CD14-positive monocyte (primary cell): ENCODE measurements around the gene AGAP1. TPM values are rescaled to one million over a fixed set of nuclear protein-coding genes. Genes with fewer than 3 reads are reported as not detected.

Experiments
- DNase-seq, 3 donors: peaks; one replicate each; pipeline ENCODE4 v3.0.0-alpha.2; 2011 to 2022
- H2AFZ ChIP-seq: 2 replicates; pipeline ENCODE4 v1.6.0; 2012; ENCODE audit warnings: mild to moderate bottlenecking, low read depth, low read length, inconsistent platforms; ENCODE audit not compliant: insufficient read depth, poor library complexity, severe bottlenecking
- H3K27ac ChIP-seq, 2 donors: 1 replicate in 1 of 2; 2 replicates in 1 of 2; pipeline ENCODE4 v1.5.1; 2012 to 2013; ENCODE audit warnings: low read length in 2 of 2, control low read depth in 1 of 2, inconsistent platforms in 1 of 2, low read depth in 1 of 2, mild to moderate bottlenecking in 1 of 2
- H3K27me3 ChIP-seq, 2 donors: one replicate each; pipeline versions ENCODE4 v1.6.0 to v1.6.1; 2011 to 2013; ENCODE audit warnings: low read length in 2 of 2; ENCODE audit not compliant: control insufficient read depth in 2 of 2, insufficient read depth in 2 of 2
- H3K36me3 ChIP-seq, 2 donors: replicated peaks in 1 of 2; 1 replicate in 1 of 2; 2 replicates in 1 of 2; pipeline versions ENCODE4 v1.5.1 to v1.6.1; 2012 to 2013; ENCODE audit warnings: low read length in 2 of 2, control low read depth in 1 of 2, inconsistent platforms in 1 of 2, mild to moderate bottlenecking in 1 of 2; ENCODE audit not compliant: insufficient read depth in 2 of 2, control insufficient read depth in 1 of 2
- H3K4me1 ChIP-seq, 2 donors: 1 replicate in 1 of 2; 2 replicates in 1 of 2; pipeline versions ENCODE4 v1.5.1 to v1.6.1; 2012 to 2013; ENCODE audit warnings: low read length in 2 of 2, control low read depth in 1 of 2, inconsistent platforms in 1 of 2, mild to moderate bottlenecking in 1 of 2, moderate library complexity in 1 of 2; ENCODE audit not compliant: insufficient read depth in 2 of 2, control insufficient read depth in 1 of 2
- H3K4me2 ChIP-seq: replicated peaks from 2 replicates; pipeline ENCODE3; 2012; ENCODE audit warnings: low read length, moderate library complexity, mild to moderate bottlenecking; ENCODE audit not compliant: poor library complexity, severe bottlenecking; ENCODE audit errors: extremely low read depth
- H3K4me3 ChIP-seq, 3 experiments: fragments of 200-600 bp in 1 of 3; sonication (generic) in 1 of 3; replicated peaks in 1 of 3; 1 replicate in 2 of 3; 2 replicates in 1 of 3; pipeline ENCODE4 v1.5.1; 2011 to 2013; ENCODE audit warnings: low read length in 3 of 3, mild to moderate bottlenecking in 3 of 3, control low read depth in 2 of 3, low read depth in 2 of 3, inconsistent platforms in 1 of 3, moderate library complexity in 1 of 3
- H3K79me2 ChIP-seq: 2 replicates; pipeline ENCODE4 v1.6.0; 2012; ENCODE audit warnings: mild to moderate bottlenecking, control low read depth, inconsistent platforms, low read length, moderate library complexity; ENCODE audit not compliant: insufficient read depth
- H3K9ac ChIP-seq: 2 replicates; pipeline ENCODE4 v1.6.0; 2017; ENCODE audit warnings: low read length, mild to moderate bottlenecking; ENCODE audit not compliant: insufficient read depth, poor library complexity, severe bottlenecking
- H3K9me3 ChIP-seq, 2 donors: replicated peaks in 1 of 2; 1 replicate in 1 of 2; 2 replicates in 1 of 2; pipeline versions ENCODE4 v1.5.1 to v1.6.1; 2012 to 2013; ENCODE audit warnings: low read length in 2 of 2, control low read depth in 1 of 2; ENCODE audit not compliant: control insufficient read depth in 1 of 2, insufficient read depth in 1 of 2
- H4K20me1 ChIP-seq: 2 replicates; pipeline ENCODE4 v1.6.0; 2012; ENCODE audit warnings: mild to moderate bottlenecking, low read length, control low read depth, moderate library complexity; ENCODE audit not compliant: insufficient read depth
- H3K27ac Mint-ChIP-seq, 7 donors: one replicate each; pipeline ENCODE4 v1.8.0; 2020; ENCODE audit warnings: mild to moderate bottlenecking in 7 of 7, mixed read lengths in 7 of 7, moderate library complexity in 6 of 7, inconsistent platforms in 2 of 7
- H3K27me3 Mint-ChIP-seq, 3 donors: one replicate each; pipeline ENCODE4 v1.8.0; 2021 to 2022; ENCODE audit warnings: low read depth in 3 of 3, mild to moderate bottlenecking in 3 of 3, mixed read lengths in 3 of 3, moderate library complexity in 3 of 3, inconsistent platforms in 1 of 3
- H3K36me3 Mint-ChIP-seq, 2 donors: one replicate each; pipeline ENCODE4 v1.8.0; 2020; ENCODE audit warnings: mixed read lengths in 2 of 2, inconsistent platforms in 1 of 2, mild to moderate bottlenecking in 1 of 2
- H3K4me1 Mint-ChIP-seq: one replicate; pipeline ENCODE4 v1.8.0; 2020; ENCODE audit warnings: mild to moderate bottlenecking, mixed read lengths
- H3K4me3 Mint-ChIP-seq, 2 donors: one replicate each; pipeline ENCODE4 v1.8.0; 2020; ENCODE audit warnings: mild to moderate bottlenecking in 2 of 2, mixed read lengths in 2 of 2, moderate library complexity in 1 of 2
- H3K9me3 Mint-ChIP-seq, 7 donors: one replicate each; pipeline ENCODE4 v1.8.0; 2020 to 2022; ENCODE audit warnings: mixed read lengths in 7 of 7, mild to moderate bottlenecking in 6 of 7, moderate library complexity in 6 of 7, inconsistent platforms in 2 of 7
- WGBS: methylation state at CpG from one replicate; pipeline ENCODE4 v1.1.5; 2013; ENCODE audit warnings: missing lambda C conversion rate; ENCODE audit not compliant: insufficient coverage; 5-methylcytosine and 5-hydroxymethylcytosine counted together
- intact Hi-C, 2 donors: fragments of 100-400 bp; cut with micrococcal nuclease; formaldehyde crosslinking; loops; one replicate each; pipeline versions ENCODE4 v1.15.0 to v1.15.1; 2023
- polyA plus RNA-seq, 3 donors: library from polyadenylated mRNA; depleted of rRNA in 1 of 3; unstranded in 2 of 3; stranded (reverse) in 1 of 3; fragments of 300-500 nt in 2 of 3; fragments of >200 nt in 1 of 3; fragmentation: Illumina TruSeq in 2 of 3; gene quantifications; 1 replicate in 2 of 3; 2 replicates in 1 of 3; pipeline ENCODE4 v1.2.3, GENCODE V29; 2012 to 2021
- TF ChIP-seq, protein P1 (sequence below): fragments of 200-600 bp; IDR thresholded peaks from one replicate; pipeline ENCODE4 v1.8.0; 2022; ENCODE audit warnings: antibody characterized with exemption, mild to moderate bottlenecking

The AGAP1 gene
- polyA plus RNA-seq, 3 donors: 0.12 TPM; not detected in 2

DNA sequence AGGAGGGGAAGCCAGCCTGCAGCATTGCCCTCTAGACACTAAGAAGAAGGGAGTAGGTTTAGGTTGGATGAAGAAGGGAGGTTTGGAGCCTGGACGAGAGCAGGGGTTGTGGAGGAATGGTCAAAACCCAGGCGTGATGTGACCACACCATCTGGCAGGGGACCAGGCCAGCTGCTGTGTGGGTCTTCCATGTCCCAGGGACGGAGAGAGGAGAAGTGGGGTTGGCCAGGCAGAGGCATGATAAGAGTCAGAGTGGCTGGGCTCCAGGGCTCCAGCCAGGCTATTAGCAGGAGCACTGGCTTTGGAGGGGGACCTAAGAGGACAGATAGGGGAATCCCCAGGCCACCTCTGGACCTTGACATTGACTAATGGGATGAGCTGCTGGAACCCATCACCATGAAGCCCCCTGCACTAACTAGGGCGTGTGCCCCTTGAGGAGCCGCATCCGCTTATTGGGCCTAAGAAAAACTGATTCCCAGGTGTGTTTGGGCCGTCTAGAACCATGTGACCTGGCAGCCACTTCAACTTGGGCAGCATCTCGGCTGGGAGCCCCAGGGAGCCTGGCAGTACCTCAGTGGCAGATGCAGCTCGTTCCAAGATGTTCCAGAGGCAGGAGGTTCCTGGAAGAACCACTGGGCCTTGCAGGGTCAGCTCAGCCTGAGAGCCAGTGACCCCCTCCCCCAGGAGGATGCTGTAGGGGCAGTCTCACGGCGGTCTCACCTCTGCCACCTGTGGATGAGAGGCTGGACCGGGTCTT lies 235.1 kb downstream of the AGAP1 start:
- Histone ChIP-seq H3K9ac (no peak overlapping the region), H3K4me3 (no peak overlapping the region), H2AFZ (no peak overlapping the region), H3K27ac (no peak overlapping the region), H4K20me1 (no peaks in the 10 kb centered on the region), H3K79me2 (no peaks in the 10 kb centered on the region), H3K36me3 (no peaks in the 10 kb centered on the region), H3K4me1 (peaks cover 4% of the 10 kb centered on the region in 2 donors), H3K27me3 (peaks cover 0 to 2% of the 10 kb centered on the region in 2 donors), H3K4me2 (no peak overlapping the region), H3K9me3 (no peaks in the 10 kb centered on the region)
- DNase-seq: no peak
- H3K36me3 Mint-ChIP-seq: no peaks in the 10 kb centered on the region
- peaks cover 1 to 7% (median 4%) of the 10 kb centered on the region in 3 donors for H3K27me3 Mint-ChIP-seq
- H3K9me3 Mint-ChIP-seq: no peaks in the 10 kb centered on the region
- intact Hi-C loops: no loop called here
- H3K4me1 Mint-ChIP-seq: peaks cover 17% of the 10 kb centered on the region
- no peak overlapping the region for H3K4me3 Mint-ChIP-seq
- TF ChIP-seq, protein P1, sequence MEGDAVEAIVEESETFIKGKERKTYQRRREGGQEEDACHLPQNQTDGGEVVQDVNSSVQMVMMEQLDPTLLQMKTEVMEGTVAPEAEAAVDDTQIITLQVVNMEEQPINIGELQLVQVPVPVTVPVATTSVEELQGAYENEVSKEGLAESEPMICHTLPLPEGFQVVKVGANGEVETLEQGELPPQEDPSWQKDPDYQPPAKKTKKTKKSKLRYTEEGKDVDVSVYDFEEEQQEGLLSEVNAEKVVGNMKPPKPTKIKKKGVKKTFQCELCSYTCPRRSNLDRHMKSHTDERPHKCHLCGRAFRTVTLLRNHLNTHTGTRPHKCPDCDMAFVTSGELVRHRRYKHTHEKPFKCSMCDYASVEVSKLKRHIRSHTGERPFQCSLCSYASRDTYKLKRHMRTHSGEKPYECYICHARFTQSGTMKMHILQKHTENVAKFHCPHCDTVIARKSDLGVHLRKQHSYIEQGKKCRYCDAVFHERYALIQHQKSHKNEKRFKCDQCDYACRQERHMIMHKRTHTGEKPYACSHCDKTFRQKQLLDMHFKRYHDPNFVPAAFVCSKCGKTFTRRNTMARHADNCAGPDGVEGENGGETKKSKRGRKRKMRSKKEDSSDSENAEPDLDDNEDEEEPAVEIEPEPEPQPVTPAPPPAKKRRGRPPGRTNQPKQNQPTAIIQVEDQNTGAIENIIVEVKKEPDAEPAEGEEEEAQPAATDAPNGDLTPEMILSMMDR: no peak
- 91% methylated on average over 12 of the region's 12 CpGs for WGBS
- H3K27ac Mint-ChIP-seq: peak overlapping the region in 1 of 7 donors; percentile 69

DNA sequence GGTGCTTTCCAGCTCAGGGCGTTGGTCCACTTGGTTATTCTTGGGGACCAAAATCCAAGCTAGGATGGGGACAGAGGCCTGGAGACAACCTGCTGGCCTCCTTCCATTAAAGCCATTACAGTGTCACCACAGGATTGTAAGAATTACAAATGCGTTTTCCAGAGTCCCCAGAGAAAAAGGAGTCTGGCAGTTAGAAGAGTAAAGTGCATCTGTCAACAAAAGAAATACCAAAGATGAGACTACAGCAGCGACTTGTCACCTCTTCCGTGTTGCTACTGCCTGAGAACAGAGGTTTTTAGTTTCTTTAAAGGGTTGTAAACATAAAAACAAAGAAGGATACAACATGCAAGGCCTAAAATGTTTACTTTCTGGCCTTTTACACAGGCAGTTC lies 235.7 kb downstream of the AGAP1 start:
- H3K4me2 ChIP-seq: no peak overlapping the region
- peaks cover 0 to 2% of the 10 kb centered on the region in 2 donors for H3K27me3 ChIP-seq
- WGBS: 78% methylated on average over 1 of the region's 4 CpGs
- no peaks in the 10 kb centered on the region for H3K36me3 ChIP-seq
- peaks cover 1 to 7% (median 6%) of the 10 kb centered on the region in 3 donors for H3K27me3 Mint-ChIP-seq
- H3K79me2 ChIP-seq: no peaks in the 10 kb centered on the region
- intact Hi-C loops: no loop called here
- no peaks in the 10 kb centered on the region for H3K36me3 Mint-ChIP-seq
- no peaks in the 10 kb centered on the region for H4K20me1 ChIP-seq
- no peaks in the 10 kb centered on the region for H3K9me3 ChIP-seq
- H3K4me1 ChIP-seq: peaks cover 4% of the 10 kb centered on the region in 2 donors
- no peak overlapping the region for H2AFZ ChIP-seq
- no peaks in the 10 kb centered on the region for H3K9me3 Mint-ChIP-seq
- no peak for DNase-seq
- no peak overlapping the region for H3K27ac Mint-ChIP-seq
- no peak overlapping the region for H3K27ac ChIP-seq
- no peak overlapping the region for H3K4me3 Mint-ChIP-seq
- peaks cover 17% of the 10 kb centered on the region for H3K4me1 Mint-ChIP-seq
- TF ChIP-seq, protein P1: no peak
- no peak overlapping the region for H3K4me3 ChIP-seq
- no peak overlapping the region for H3K9ac ChIP-seq
